ENCODE measurements around the gene ZFYVE16.

- TF ChIP-seq CTCF (conservative IDR thresholded peaks at IDR 0.05; ENCODE audit: low read depth, low read length) (no peak), ELK1 (IDR thresholded peaks at IDR 0.05; ENCODE audit: borderline replicate concordance, low read depth, low read length) (no peak), CHD1 (IDR thresholded peaks at IDR 0.05; ENCODE audit: low read depth, low read length) (no peak), RAD21 (IDR thresholded peaks at IDR 0.05; ENCODE audit: low read length) (no peak), MXI1 (IDR thresholded peaks at IDR 0.05; ENCODE audit: borderline replicate concordance, low read depth, low read length) (no peak), CEBPB (IDR thresholded peaks at IDR 0.05; ENCODE audit: low read depth, low read length) (peak; percentile 84), POLR2A (IDR thresholded peaks at IDR 0.05; ENCODE audit: low read depth, low read length) (no peak), MAFK (IDR thresholded peaks at IDR 0.05; ENCODE audit: low read depth, low read length) (no peak), MAZ (IDR thresholded peaks at IDR 0.05; ENCODE audit: borderline replicate concordance, low read depth, low read length) (no peak), RFX5 (IDR thresholded peaks at IDR 0.05; ENCODE audit: low read depth, low read length) (no peak)
These were observed 109.0 kb downstream of the ZFYVE16 start for GRCh38 chr5:80516826-80517225.
